Left forelimb (tissue), 1 donor: ENCODE measurements around the gene LRRIQ1.
"Not testable (repeated sequence)": the region's sequence is repeated elsewhere in the genome, so short reads cannot be mapped to it uniquely, and the experiment has no call there.

Source experiments
- DNase-seq: peaks from one replicate; pipeline ENCODE4 v3.0.0-alpha.2; 2018; ENCODE audit warnings: low spot score

LRRIQ1 gene

DNA sequence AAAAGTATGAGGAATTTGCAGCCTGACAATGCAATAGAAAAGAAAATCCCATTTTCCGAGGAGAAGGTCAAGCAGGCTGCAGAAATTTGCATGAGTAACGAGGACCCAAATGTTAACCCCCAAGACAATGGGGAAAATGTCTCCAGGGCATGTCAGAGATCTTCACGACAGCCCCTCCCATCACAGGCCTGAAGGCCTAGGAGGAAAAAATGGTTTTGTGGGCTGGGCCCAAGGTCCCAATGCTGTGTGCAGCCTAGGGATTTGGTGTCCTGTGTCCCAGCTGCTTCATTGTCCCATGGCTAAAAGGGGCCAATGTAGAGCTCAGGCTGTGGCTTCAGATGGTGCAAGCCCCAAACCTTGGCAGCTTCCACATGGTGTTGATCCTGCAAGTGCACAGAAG is 167.7 kb downstream of the LRRIQ1 start:
- DNase-seq, result not testable (repeated sequence)

DNA sequence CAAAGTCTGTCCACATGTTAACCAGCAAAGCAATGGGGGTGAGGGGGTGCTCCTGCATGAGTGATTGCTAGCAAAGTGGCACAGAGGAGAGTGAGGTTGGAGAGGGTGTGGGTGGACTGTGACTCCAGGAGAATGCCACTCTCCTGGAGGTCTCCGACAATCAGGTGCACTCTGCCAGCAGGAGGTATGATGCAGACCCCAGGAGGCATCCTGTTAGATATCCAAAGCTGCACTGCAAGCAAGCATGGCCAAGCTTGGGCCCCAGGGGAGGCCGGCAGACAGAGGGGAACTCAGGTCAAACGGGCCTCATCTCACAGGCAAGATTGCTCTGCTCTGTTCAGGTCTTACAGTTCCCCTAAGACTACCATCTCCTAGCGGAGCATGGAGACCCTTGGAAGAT is 170.4 kb downstream of the LRRIQ1 start:
- no peak for DNase-seq

DNA sequence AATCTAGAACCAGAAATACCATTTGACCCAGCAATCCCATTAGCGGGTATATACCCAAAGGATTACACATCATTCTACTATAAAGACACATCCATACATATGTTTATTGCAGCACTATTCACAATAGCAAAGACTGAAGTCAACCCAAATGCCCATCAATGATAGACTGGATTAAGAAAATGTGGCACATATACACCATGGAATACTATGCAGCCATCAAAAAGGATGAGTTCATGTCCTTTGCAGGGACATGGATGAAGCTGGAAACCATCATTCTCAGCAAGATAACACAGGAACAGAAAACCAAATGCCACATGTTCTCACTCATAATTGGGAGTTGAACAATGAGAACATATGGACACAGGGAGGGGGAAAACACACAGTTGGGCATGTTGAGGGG is 188.2 kb downstream of the LRRIQ1 start:
- DNase-seq, result not testable (repeated sequence)

DNA sequence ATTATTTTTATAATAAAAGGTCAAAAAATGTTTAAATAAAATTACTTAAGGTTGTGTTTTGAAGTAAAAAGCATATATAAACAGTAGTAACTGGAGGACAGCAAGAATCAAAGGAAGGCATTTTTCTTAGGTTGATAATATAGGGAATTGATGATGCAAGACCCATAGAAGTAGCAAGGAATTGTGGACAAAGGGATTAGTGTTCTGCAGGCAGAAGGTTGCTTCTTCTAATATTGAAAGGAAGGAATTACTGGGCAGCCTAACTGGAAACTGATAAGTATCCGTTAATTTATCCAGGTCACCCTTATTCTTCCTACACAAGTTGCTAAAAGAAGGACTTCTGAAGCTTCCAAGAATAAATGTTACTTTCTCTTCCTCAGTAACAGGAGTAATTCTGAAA is 189.3 kb downstream of the LRRIQ1 start:
- DNase-seq, result no peak

DNA sequence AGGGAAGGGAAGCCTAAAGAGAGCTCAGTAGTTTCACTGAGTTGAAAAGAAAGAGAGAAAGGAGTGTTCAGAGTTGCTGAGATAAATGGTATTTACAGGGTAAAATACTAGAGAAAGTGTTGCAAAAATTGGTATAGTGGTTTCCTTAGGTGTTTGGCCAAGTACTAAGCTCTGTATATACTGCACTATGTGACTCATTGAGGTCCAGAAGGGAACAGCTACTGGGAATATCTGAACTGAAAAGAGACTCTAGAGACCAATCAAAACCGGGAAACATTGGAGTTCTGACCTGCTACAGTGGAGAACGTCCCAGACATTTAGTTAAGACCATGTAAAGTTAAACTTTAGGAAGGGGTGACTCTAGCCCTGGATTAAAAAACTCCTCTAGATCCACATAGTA is 201.2 kb downstream of the LRRIQ1 start:
- DNase-seq, result no peak

- no peak for DNase-seq
Measured at GRCh38 chr12:85244561-85244960, 208.4 kb downstream of the LRRIQ1 start.

DNA sequence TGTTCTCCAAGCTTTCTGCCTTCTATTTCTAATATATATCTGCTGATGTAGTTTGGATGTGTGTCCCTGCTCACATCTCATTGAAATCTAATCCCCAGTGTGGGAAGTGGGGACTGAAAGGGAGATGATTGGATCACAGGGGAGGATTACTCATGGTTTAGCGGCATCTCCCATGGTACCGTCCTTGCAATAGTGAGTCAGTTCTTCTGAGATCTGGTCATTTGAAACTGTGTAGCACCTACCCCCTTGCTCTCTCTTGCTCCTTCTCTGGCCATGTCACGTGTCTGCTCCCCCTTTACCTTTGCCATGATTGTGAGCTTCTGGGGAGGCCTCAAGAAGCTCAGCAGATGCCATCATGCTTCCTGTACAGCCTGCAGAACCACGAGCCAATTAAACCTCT is 217.7 kb downstream of the LRRIQ1 start:
- no peak for DNase-seq

- DNase-seq, result no peak
Measured at GRCh38 chr12:85257671-85258070, 221.5 kb downstream of the LRRIQ1 start.

GRCh38 chr12:85260447-85260846 is 224.3 kb downstream of the LRRIQ1 start:
- DNase-seq, result no peak

GRCh38 chr12:85260896-85261295 is 224.7 kb downstream of the LRRIQ1 start:
- no peak for DNase-seq

GRCh38 chr12:85266356-85266755 is 230.2 kb downstream of the LRRIQ1 start:
- DNase-seq, result no peak

DNA sequence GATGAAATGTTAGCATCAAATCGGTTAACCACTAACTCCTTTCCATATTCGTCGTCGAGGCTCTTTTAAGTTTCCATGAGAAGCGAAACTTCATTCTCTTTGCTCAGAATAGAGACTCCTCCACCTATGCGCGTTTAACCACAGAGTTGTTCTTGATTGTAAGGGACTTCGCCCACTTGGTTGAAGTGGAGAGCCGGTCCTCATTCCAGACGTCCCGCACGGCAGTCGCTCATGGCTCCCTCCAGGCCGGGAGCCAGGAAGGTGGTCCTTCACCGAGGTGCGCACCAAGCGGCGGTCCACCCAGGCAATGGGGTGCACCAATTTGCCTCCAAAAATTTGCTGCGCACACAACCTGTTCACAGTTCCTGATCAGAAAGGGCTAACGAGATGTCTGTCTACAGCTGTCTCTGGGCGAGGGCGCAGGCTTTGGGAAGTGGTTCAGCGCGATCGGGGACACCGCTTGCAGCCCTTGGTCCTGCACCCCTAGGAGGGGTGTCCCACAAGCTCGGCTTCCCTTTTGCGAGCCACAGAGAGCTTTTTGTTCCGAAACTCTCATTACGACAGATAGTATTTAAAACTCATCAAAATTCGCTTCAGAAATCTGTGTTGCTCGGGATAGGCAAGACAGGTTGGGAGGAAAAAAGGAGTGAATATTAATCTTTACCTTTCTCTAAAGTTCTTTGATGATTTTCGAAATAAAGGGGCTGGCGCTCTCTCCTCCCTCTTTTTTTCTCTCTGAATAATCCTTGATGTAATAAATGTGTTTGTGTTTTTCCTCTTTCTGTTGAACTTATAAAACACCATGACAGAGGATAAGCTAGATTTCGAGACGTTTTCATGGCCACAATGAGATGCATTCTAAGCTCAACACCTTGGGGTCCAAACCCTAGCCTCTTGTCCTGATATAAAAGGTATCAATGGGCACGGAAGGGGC is 237.5 kb downstream of the LRRIQ1 start:
- no peak for DNase-seq

GRCh38 chr12:85274315-85274651 is 238.1 kb downstream of the LRRIQ1 start:
- DNase-seq, result no peak

GRCh38 chr12:85275374-85275773 is 239.2 kb downstream of the LRRIQ1 start:
- no peak for DNase-seq

- DNase-seq, result no peak
Measured at GRCh38 chr12:85277191-85277590, 241.0 kb downstream of the LRRIQ1 start.

DNA sequence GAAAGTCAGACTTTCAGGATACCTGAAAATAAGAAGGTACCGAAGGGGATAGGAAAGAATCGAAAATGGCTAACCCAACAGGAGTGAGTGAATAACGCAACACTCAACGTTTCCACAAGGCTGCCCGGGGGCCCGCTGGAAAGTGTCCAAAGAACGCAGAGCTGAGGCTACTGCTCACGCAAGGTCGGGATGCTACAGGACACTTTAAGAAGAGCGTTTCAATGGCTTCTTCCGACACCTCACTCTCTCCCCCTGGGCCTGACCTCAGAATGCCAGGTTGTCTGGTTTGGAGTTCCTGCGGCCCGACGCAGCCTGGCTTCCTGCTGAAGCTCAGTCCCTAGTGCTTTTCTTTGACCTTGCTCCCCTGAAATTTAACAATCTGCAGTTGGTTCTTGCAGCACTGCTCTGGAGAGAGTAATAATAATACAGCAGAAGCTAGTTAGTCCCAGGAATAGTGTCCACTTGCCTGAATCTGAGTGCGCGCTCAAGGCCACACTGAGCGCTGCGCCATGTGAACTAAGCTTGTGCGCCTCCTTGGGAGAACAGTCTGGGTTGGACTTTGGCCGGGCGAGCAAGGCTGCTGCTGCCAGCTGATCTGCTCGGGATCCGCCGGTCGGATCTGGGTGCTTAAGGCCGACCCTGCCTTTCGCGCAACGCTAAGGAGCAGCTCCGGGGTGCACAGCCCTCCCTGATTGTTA is 241.9 kb downstream of the LRRIQ1 start:
- no peak for DNase-seq

GRCh38 chr12:85278598-85279448 is 242.7 kb downstream of the LRRIQ1 start:
- DNase-seq, result no peak

- no peak for DNase-seq
Measured at GRCh38 chr12:85279449-85280164, 243.5 kb downstream of the LRRIQ1 start.

GRCh38 chr12:85280165-85280983 is 244.2 kb downstream of the LRRIQ1 start, which contains the start of gene ALX1:
ALX1 (plus strand) TSS chr12:85280220; CDS start chr12:85280262, 42 bp downstream.
- DNase-seq, result peak; percentile 75

DNA sequence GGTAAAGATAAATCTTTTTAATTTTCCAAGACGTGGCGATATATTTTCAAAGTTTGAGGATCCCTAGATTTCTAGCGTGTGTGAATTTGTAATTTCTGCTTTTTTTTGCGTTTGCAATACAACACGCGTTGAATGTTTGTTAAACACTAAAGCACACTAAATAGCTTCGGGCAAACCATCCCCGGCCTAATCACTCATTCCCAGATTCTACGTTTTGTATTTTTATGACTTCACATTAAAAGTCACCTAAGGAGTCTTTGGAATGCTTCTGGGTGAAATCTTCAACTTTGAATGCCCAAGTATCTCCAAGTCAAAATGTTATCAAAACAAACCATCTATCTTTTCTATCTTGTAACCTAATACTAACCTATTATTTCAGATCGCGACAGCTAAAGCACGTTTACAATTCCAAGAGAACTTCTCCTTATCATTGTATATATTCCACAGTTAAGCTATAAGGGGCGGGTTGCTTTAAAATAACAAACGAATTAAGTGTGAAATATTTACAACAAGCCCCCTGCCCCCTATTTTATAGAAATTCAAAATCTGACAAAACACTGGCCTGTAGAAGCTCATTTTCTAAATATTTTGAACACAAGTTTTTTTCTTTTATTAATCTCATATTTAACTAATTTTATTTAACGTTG is 245.0 kb downstream of the LRRIQ1 start:
- no peak for DNase-seq
